HL-60 (cell line): ENCODE measurements around the gene CTIF.

Experiments used
- DNase-seq, 2 experiments: peaks; one replicate each; pipeline ENCODE4 v3.0.0-alpha.2; 2010 to 2020; ENCODE audit warnings: low read depth in 1 of 2, low spot score in 1 of 2
- H3K27ac ChIP-seq: fragments of 250-450 bp; sonication (Bioruptor Pico); replicated peaks from 2 replicates; pipeline ENCODE4 v1.5.1; 2020; ENCODE audit warnings: mild to moderate bottlenecking, moderate library complexity
- H3K27me3 ChIP-seq: fragments of 250-450 bp; sonication (Bioruptor Pico); 2 replicates; pipeline ENCODE4 v1.5.1; 2021; ENCODE audit warnings: mild to moderate bottlenecking, moderate library complexity; ENCODE audit not compliant: insufficient read depth, poor library complexity, severe bottlenecking
- H3K4me3 ChIP-seq: replicated peaks from 2 replicates; pipeline ENCODE4 v1.5.1; 2011; ENCODE audit warnings: mild to moderate bottlenecking, control low read depth, low read length; ENCODE audit not compliant: insufficient read depth
- GABPA ChIP-seq: IDR thresholded peaks from 2 replicates; pipeline ENCODE4 v1.6.1; 2012; ENCODE audit warnings: low read depth
- POLR2AphosphoS5 ChIP-seq: IDR thresholded peaks from 2 replicates; pipeline ENCODE4 v1.6.1; 2012; ENCODE audit warnings: low read depth
- SPI1 ChIP-seq: IDR thresholded peaks from 2 replicates; pipeline ENCODE4 v1.6.1; 2012; ENCODE audit warnings: low read depth, mild to moderate bottlenecking, borderline replicate concordance
- TF ChIP-seq, protein P1 (sequence below): IDR thresholded peaks from 2 replicates; pipeline ENCODE4 v1.6.1; 2012; ENCODE audit warnings: low read depth; ENCODE audit not compliant: insufficient replicate concordance
- TF ChIP-seq, protein P2 (sequence below): IDR thresholded peaks from one replicate; pipeline ENCODE4 v1.5.1; 2011; ENCODE audit warnings: low read length, control low read depth, inconsistent platforms; ENCODE audit not compliant: insufficient read depth

Gene CTIF

DNA sequence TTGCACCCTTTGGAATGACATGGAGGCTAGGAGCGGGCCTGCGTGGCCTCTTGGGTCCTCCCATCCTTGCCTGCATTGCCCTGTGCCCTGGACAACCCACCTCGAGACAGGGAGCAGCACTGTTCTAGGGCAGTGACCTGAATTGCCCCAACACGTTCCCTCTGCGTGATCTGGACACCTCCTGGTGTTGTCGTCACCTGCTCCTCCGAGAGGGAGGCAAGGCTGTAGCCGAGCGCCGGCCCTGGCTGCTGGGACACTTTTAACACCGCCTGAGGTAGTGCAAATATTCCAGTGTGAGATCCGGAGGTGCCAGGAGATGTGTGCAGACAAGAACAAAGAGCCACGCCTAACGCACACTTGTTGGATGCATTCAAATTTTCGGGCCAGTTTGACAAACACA is 280.4 kb downstream of the CTIF start:
- Histone ChIP-seq H3K27ac (no peak overlapping the region), H3K27me3 (no peaks in the 10 kb centered on the region), H3K4me3 (no peak overlapping the region)
- TF ChIP-seq POLR2AphosphoS5 (no peak), GABPA (no peak), SPI1 (no peak)
- TF ChIP-seq, protein P1, sequence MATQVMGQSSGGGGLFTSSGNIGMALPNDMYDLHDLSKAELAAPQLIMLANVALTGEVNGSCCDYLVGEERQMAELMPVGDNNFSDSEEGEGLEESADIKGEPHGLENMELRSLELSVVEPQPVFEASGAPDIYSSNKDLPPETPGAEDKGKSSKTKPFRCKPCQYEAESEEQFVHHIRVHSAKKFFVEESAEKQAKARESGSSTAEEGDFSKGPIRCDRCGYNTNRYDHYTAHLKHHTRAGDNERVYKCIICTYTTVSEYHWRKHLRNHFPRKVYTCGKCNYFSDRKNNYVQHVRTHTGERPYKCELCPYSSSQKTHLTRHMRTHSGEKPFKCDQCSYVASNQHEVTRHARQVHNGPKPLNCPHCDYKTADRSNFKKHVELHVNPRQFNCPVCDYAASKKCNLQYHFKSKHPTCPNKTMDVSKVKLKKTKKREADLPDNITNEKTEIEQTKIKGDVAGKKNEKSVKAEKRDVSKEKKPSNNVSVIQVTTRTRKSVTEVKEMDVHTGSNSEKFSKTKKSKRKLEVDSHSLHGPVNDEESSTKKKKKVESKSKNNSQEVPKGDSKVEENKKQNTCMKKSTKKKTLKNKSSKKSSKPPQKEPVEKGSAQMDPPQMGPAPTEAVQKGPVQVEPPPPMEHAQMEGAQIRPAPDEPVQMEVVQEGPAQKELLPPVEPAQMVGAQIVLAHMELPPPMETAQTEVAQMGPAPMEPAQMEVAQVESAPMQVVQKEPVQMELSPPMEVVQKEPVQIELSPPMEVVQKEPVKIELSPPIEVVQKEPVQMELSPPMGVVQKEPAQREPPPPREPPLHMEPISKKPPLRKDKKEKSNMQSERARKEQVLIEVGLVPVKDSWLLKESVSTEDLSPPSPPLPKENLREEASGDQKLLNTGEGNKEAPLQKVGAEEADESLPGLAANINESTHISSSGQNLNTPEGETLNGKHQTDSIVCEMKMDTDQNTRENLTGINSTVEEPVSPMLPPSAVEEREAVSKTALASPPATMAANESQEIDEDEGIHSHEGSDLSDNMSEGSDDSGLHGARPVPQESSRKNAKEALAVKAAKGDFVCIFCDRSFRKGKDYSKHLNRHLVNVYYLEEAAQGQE, result no peak
- TF ChIP-seq, protein P2, sequence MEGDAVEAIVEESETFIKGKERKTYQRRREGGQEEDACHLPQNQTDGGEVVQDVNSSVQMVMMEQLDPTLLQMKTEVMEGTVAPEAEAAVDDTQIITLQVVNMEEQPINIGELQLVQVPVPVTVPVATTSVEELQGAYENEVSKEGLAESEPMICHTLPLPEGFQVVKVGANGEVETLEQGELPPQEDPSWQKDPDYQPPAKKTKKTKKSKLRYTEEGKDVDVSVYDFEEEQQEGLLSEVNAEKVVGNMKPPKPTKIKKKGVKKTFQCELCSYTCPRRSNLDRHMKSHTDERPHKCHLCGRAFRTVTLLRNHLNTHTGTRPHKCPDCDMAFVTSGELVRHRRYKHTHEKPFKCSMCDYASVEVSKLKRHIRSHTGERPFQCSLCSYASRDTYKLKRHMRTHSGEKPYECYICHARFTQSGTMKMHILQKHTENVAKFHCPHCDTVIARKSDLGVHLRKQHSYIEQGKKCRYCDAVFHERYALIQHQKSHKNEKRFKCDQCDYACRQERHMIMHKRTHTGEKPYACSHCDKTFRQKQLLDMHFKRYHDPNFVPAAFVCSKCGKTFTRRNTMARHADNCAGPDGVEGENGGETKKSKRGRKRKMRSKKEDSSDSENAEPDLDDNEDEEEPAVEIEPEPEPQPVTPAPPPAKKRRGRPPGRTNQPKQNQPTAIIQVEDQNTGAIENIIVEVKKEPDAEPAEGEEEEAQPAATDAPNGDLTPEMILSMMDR, result no peak
- no peak for DNase-seq

DNA sequence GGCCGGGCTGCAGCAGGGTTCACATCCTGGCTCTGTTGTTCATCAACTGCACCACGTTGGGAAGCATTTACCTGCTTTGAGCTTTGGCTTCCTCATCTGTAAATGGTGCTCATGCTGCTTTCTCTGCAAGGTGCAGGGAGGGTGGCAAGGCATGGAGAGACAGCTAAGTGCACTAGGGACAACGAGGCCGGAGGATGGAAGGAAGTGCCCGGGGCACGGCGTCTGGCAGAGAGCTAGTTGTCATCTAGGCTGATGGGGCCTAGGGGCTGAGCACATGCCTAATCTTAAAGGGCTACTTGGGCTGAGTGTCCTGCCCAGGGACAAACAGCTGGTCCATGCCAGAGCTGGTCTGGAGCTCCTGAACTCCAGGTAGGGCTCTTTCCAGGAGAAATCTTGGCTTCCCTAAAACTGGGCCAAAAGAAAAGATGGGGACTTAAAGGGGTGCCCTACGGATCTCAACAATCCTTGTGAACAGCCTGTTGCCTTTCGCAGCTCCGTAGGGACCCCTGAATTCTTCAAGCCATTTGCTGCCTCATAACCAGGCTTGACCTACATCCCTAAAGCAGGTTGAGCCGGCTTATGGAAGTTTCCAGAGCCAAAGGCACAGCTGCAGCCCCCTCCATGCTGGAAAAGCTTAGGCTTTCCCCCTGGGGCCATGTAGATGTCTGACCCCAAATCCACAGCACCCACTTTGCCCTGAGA is 281.1 kb downstream of the CTIF start:
- TF ChIP-seq, protein P1, result no peak
- TF ChIP-seq SPI1, result no peak
- TF ChIP-seq, protein P2, result no peak
- no peak for TF ChIP-seq POLR2AphosphoS5
- no peak for TF ChIP-seq GABPA
- no peak for DNase-seq
- no peak overlapping the region for H3K27ac ChIP-seq
- H3K4me3 ChIP-seq, result no peak overlapping the region
- H3K27me3 ChIP-seq, result no peaks in the 10 kb centered on the region

DNA sequence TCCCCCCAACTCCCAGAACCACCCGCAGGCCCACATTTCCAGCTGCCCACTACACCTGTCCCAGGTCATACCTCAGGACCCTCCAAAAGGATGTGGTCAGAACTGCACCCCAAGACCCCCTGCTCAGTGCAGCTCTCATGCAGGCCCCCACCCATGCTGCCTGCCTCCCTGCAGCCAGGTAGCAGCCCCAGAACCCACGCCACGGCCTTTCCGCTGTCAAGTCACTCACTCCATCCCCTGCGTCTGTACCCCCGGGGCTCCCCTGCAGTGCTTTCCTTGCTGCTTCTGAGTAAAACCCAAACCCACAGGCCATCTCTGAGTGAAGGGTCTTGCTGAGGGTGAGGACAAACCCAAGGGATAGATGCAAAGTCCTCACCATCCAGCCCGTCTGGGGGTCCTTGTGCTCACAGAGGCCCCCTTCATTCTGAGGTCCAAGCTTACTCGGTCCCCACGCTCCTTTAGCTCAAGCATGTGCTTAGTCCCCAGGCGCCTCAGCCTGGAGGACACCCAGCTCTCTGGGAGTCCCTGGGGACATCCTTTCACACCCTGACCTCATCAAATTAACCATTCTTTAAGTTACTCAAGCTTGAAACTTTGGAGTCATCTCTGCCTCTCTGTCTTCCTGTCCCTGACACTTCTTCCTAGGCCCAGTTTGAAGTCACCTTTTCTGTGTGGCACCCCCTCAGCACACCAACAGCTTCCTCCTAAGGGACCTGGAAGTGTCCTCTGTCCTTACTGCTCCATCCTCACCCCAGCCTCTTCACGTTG is 281.8 kb downstream of the CTIF start:
- no peak overlapping the region for H3K4me3 ChIP-seq
- DNase-seq, result no peak
- TF ChIP-seq GABPA (no peak), SPI1 (no peak), POLR2AphosphoS5 (no peak)
- TF ChIP-seq, protein P2, result no peak
- TF ChIP-seq, protein P1, result no peak
- H3K27ac ChIP-seq, result no peak overlapping the region
- no peaks in the 10 kb centered on the region for H3K27me3 ChIP-seq
